Adipose tissue (tissue), 3 donors: ENCODE measurements around the gene FRMD4A. TPM values are rescaled to one million over a fixed set of nuclear protein-coding genes. Genes with fewer than 3 reads are reported as not detected.
"Not testable (repeated sequence)": the region's sequence is repeated elsewhere in the genome, so short reads cannot be mapped to it uniquely, and the experiment has no call there.

Experiments
- H3K27ac ChIP-seq: one replicate; pipeline ENCODE4 v1.5.1; 2013; ENCODE audit warnings: low read depth, low read length
- WGBS, 3 donors: extraction: QIAGEN DNeasy Blood & Tissue Kit; methylation state at CpG; one replicate each; pipeline ENCODE4 v1.1.7; 2013; 5-methylcytosine and 5-hydroxymethylcytosine counted together
- polyA plus RNA-seq, 3 donors: library from polyadenylated mRNA; stranded (reverse); fragments of 200-250 nt; gene quantifications; one replicate each; pipeline ENCODE4 v1.2.3, GENCODE V29; 2013
- donor health status: healthy with polysubstance abuse.
- donor health status: Bipolar disorder and iron deficiency.
- donor health status: healthy.

Gene FRMD4A
- polyA plus RNA-seq, 3 donors: 16.6 to 83.5 (median 22.2) TPM

DNA sequence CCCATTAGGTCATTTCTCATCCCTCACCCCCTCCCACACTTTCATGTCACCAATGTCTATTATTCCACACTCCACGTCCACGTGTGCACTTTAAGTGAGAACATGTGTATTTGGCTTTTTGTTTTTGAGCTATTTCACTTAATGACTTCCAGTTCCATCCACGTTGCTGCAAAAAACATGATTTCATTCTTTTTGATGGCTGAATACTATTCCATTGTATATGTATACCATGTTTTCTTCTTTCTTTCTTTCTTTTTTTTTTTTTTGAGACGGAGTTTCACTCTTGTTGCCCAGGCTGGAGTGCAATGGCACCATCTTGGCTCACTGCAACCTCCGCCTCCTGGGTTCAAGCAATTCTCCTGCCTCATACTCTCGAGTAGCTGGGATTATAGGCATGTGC, 502.4 kb downstream of the FRMD4A start:
- H3K27ac ChIP-seq: not testable (repeated sequence)
- 76 to 90% (median 76%) methylated on average over 5 to 6 of the region's 6 CpGs for WGBS, 3 donors

DNA sequence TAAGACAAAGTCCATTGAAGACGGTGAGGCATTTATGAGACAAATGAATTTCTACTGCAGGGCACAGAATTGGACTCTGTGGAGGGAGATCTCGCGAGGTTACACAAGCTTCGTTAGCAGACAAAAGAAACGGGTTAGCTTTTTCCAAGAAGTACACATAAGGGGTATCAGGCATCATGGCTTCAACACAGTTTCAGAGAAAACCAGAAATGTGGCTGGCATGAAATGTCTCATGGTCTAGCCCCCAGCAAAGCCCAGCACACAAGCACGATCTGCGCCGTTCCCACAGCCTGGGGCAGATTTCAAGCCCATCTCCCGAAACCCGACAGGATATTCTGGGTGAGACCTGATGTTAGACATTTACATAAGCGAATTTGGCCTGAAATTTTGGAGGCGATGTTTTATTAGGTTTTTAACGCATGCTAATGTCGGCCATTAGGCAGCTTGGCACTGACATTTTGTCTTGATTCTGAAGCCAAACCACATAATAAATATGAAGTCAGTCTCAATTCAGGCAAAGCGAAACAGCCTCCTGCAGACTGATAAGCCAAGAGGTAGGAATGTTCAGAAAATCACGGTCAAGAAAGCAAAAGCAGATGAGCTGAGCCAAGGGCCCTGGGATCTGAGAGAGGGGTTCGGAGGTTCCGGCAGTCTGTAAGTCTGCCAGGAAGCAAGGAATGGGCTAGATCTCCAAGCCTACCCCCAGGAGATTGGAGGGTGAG, 503.5 kb downstream of the FRMD4A start:
- no peak overlapping the region for H3K27ac ChIP-seq
- WGBS, 3 donors: 70 to 78% (median 74%) methylated on average over 18 of the region's 18 CpGs

DNA sequence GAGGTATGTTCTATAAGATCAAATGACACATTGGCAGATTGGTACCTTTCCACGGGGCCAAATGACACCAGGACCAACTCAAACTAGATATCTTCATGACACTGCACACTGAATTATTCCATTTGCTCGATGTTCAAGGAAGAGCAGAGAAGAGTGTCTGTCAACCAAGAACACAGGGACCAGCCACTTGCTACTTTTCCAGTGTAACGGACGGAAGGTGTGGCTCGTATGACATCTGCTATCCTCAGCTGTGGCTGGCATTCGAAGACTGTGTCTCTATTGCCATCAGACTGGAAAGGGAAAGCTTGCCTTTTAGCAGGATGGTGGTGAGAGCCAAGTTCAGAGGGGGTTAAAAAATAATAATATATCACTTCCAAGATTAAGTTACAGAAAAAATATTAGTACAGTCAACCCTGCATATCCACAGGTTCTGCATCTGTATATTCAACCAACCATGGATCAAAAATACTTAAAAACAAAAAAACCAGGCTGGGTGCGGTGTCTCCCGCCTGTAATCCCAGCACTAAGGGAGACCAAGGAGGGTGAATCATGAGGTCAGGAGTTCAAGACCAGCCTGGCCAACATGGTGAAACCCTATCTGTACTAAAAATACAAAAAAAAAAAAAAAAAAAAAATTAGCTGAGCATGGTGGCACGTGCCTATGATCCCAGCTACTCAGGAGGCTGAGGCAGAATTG, 506.9 kb downstream of the FRMD4A start:
- 83 to 93% (median 89%) methylated on average over 9 of the region's 9 CpGs for WGBS, 3 donors
- H3K27ac ChIP-seq: no peak overlapping the region

DNA sequence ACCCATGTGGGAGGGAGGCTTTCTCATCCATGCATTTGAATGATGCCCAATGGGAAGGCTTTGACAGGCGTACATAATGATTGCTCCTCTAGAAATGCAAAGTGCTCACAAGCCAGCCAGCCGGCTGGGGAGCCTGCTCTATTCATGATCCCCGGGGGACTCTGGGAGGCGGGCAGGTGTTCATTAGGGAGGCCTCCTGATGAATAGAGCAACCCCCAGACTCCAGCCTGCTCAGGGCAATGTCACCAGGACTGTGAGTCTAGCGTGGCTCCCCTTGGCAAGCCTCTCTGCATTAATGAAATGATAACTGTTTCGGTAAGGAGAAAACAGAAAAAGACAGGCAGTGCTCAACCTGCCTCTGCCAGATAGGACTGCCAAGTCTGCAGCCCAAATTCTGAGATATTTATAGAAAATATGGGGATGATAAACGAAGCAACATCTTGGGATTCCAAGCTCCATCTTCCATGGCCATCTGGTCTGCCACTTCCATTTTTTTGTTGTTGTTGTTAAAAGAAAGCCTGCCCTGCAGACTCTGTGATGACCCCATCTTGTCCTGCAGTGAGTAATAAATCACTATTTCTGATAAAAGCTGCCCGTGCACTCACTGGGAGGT, 507.5 kb downstream of the FRMD4A start:
- 53 to 68% (median 66%) methylated on average over 8 of the region's 8 CpGs for WGBS, 3 donors
- H3K27ac ChIP-seq: no peak overlapping the region

DNA sequence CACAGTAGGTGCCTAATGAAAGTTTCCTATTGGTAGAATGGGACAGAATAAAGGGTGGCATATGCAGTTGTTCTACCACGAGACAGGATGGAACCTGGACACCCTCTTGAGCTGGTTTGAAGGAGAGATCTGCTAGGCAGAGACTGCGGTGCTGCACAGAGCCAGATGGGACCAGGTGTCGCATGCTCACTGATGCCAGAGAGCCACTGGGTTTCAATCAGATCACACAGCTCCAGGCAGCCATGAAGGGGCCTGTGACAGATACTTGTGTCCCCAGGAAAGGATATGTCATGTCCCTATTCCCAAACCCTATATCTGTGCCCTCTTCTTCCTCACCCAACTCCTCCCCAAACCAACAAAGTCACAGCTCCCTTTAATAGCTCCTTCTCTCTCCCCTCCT, 508.2 kb downstream of the FRMD4A start:
- 78 to 94% (median 94%) methylated on average over 2 to 3 of the region's 3 CpGs for WGBS, 3 donors
- no peak overlapping the region for H3K27ac ChIP-seq

DNA sequence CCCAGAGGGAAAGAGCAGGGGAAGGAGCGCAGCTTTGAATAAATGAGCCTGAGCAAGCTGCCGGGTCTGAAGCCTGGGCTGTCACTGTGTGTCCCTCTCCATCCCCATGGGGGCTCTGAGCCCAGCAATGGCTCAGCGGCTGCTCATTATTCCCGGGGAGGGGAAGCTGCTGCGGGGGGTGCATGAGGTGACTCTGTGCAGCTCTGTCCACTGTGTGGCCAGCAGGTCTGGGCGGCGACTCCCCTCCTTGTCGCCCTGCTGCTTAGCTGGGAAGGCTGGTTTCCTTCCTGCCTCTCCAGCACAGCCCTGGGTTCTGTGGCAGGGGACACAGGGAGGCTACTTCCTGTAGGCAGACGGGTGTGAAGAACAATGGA, 509.8 kb downstream of the FRMD4A start:
- 22 to 40% (median 39%) methylated on average over 8 to 9 of the region's 9 CpGs for WGBS, 3 donors
- H3K27ac ChIP-seq: no peak overlapping the region

DNA sequence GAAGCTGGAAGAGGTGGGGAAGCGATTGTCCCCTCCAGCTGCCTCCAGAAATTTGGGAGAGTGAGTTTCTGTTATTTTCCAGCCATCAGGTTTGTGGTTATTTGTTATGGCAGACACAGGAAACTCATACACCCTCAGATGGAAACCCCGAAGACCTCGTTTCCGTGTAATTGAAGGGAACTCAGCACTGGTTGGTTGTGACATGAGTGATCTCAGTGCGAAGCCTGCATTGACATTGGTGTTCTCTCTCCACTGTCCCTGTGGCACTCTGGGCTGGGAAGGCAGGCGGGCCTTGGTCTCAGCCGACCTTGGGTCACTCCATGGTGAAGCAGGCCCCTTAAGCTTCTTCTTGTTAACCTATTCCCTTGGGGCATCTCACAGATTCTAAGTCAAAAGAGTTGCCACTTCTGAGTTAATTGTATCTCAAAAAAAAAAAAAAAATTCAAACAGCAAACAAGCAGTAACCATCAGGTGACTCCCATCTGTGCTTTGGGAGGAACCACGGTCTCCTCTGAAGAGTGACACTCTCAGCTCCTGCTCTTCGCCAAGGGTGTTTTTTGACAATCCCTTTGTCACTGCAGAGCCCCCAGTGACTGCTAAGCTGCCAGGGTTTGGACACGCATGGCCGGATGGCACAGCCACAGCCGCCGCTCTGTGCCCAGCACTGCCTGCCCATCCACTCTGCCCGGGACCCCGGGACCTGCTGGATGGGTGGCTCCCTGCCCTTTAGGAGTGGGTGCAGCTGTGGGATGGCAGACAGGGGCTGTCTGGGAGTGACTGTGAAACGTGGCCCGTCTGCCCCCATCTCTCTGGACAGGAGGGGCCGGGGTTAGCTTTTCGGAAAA, 510.4 kb downstream of the FRMD4A start:
- WGBS, 3 donors: 72 to 82% (median 77%) methylated on average over 19 of the region's 19 CpGs
- H3K27ac ChIP-seq: no peak overlapping the region

DNA sequence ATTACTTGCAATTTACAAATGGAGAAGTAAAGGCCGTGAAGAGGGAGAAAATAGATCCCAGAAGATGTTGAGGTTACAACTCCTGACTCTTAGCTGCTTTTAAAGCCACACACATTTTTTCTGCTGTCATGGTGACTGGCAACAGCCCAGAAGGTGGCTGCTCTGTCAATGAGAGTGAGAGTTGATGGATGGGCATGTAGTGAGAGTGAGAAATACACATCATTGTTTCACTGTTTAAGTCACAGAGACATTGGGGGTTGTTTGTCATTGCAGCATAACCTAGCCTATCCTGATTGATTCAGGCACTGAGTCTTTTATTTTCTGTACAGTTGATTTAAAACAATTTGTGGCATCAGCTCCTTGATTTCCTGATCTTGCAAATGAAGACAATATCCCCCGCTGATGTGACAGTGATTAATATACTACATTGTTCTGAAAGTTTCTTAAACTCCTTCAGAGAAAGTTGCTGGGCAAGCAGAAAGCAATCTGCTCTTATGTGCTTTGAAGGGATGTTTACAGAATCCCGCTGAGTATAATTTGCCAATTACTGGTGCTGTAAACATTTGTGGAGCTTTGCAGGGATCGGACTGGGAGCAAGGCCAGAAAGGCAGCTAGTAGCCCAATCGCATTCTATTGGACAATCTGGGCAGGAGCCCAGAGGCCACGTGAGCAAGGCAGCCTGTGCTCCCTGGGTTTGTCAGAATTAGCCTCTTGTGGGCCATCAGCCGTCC, 514.4 kb downstream of the FRMD4A start:
- WGBS, 3 donors: 38 to 52% (median 41%) methylated on average over 7 of the region's 7 CpGs
- no peak overlapping the region for H3K27ac ChIP-seq

DNA sequence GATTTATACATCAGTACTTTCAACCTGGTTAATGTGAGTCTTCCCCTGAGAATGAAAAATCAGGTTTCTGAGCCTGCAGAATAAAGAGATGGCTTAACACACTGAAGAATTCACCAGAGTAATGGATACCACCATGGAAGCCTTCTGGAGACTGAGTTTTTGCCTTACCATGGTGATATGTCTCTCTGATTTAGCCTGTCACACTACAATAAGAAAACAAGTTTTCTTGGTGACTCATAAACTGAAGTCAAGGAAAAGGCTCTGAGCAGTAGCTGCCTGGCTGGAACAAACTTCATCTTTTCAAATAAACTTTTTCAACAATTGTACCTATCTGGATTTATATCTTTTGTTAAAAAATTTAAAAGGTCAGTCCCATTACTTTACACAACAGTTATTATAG, 515.0 kb downstream of the FRMD4A start:
- no peak overlapping the region for H3K27ac ChIP-seq

DNA sequence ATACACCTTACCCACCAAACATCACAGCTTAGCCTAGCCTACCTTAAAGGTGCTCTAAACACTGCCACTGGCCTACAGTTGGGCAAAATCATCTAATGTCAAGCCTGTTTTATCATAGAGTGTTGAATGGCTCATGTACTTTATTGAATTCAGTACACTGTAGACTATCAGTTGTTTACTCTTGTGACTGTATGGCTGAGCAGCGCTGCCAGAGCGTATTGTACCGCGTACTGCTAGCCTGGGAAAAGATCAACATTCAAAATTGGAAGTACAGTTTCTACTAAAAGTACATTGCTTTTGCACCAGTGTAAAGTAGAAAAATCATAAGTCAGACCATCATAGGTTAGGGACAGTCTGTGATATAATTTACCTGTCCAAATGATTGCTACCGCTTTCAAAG, 517.2 kb downstream of the FRMD4A start:
- 56 to 97% (median 96%) methylated on average over 5 of the region's 5 CpGs for WGBS, 3 donors
- no peak overlapping the region for H3K27ac ChIP-seq

DNA sequence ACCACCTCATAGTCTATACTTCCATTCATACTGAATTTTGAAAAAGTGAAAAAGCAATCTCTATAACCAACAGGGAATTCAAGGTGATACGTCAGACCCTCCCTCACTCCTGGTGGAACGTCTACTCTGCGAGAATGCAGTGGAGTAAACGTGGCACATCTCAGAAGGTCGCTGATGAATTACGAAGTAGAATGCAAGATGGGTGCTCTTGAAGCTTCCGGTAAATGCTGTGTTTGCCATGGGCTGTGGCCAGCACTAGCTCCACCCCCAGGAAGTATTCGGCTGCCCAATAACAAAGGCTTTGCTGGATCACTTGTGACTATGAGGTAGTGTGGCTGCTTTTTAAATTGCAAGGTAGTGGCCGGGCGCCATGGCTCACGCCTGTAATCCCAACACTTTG, 517.9 kb downstream of the FRMD4A start:
- no peak overlapping the region for H3K27ac ChIP-seq
- 94 to 96% (median 96%) methylated on average over 11 of the region's 11 CpGs for whole genome bisulfite sequencing, 3 donors

DNA sequence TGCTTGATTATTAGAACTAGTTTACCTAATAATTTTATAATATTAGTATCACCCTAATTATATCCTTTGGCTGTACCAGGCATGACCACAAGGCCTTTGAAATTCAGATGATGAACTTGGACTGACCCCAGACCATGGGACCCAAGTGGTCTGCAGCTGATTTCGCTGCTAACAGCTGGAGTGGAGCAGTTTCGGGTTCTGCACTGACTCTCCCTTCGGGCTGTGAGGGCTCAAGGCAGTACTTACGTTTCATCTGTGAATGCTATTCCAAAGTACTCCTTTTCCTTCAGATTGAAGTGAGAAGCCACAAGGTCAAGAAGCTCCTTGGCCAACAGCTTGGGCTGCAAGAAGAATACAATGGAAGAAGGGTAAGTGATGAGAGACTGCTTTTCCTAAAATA, 520.2 kb downstream of the FRMD4A start:
- WGBS, 3 donors: 82 to 86% (median 84%) methylated on average over 4 of the region's 4 CpGs
- no peak overlapping the region for H3K27ac ChIP-seq

DNA sequence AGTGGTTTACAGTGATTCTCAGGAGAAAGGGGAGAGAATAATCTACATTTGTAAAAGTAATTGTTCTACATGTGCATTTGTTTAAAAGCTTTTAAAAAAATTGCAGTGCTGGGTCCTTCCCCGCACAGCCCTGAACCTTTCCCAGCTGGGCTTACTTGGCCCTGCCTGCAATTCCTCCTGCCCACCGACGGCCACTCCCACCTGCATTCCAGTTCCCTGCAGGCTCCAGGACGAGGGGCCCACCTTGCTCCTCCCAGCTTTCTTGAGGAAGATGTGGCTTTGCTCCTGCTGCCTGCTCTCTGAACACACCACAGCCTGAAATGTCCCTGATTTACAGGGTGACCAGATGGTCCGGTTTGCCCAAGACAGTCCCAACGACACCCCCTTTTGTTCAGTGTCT, 521.3 kb downstream of the FRMD4A start:
- WGBS, 3 donors: 64 to 71% (median 70%) methylated on average over 6 of the region's 6 CpGs
- H3K27ac ChIP-seq: no peak overlapping the region

DNA sequence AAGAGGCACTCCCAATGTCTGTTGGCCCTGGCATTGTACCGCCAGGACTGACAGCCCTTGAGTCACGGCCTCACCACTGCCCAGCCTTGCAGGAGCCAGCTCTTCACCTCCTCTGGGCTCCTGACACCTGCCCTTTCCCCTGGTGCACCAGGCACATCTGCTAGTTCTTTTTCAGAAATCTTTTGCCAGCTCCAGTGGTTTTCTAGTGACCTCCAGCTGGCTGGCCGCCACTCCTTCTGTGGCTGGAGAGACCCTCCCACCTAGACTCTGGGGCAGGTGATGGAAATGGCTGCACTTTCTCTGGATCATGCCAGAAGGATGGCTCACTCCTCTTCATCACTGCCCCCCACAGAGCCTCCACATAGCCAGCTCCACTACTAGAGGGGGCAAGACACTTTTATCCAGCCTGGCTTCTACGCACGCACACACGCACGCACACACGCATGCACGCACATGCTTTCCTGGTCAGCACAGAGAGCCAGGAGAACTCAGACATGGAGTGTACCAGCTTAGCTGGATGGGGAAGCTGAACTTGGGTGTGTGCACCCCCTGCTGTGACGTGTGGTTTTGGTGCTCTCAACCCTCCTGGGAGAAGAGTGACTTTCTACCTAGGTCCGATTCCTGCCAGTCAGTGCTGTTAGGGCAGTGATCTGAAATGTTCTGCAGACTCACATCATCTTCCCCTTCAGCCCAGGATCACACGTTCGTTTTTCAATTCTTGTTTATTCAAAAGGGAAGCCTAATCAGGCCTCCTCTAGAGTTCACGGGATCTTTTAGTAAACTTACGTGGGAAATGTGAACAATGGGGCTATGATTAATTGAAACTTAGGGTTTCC, 522.0 kb downstream of the FRMD4A start:
- no peak overlapping the region for H3K27ac ChIP-seq
- WGBS, 3 donors: 69 to 82% (median 72%) methylated on average over 15 of the region's 15 CpGs

DNA sequence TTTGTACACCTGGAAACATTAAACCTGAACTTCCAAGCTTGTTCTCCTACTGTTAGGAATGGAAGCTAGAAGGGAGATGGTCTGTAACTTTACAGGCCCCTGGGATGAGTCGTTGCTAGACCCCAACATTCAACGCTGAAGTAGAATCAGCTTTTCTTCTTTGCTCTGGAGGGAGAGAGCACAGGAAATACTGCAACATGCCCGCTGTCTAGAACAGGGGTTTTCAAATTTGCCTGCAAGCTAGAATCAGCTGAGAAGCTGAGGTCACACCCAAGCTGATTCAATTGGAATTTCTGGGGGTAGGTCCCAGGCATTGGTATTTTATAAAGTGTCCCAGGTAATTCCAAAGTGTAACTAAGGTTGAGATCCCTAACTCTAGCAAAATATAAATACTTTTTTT, 524.3 kb downstream of the FRMD4A start:
- 78 to 81% (median 81%) methylated on average over 3 of the region's 3 CpGs for WGBS, 3 donors
- H3K27ac ChIP-seq: no peak overlapping the region

DNA sequence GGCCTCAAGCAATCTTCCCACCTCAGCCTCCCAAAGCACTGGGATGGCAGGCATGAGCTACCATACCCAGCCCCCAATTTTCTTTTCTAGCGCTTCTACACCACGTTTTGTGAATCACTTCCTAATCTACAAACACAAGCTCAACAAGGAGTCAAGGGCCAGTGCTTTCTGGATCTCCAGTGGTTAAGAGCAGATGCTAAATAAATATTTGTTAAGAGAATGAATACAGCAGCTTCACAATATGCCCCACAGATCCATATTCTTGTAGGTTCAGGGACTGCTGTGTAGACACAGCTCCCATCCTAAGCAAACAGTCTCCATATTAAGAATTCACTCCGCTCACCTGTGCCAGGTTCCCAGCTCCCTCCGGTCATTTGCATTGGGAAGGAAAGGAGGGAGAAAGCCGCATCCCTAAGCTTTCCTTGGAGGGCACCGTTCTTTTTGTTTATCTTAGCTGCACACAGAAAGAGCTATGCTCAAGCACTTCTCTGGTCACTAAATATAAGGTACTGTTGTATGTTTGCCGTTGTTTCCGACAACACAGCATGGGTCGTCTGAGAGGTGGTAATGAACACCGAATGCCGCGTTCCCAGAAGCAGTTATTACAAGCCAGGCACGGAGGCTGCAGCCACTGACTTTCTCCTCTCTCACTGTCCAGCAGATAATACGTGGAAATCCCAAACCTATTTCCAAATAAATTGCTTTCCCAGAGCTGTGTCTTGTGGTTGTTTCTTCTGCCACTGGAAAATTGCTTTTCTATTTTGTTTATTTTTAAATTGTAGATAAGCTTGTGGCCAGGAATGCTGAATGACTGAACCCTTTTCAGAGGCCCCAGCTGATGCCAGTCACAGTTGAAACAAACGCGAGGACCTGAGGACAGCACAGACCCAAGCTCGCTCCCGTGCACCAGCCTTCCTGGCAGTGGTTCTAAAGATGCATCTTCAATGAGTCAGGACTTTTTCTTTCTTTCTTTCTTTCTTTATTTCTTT, 526.9 kb downstream of the FRMD4A start:
- H3K27ac ChIP-seq: no peak overlapping the region
- WGBS, 3 donors: 27 to 71% (median 59%) methylated on average over 18 of the region's 18 CpGs
